Central memory CD4-positive, alpha-beta T cell (primary cell): ENCODE measurements around the gene SFTA2.
"Not testable (repeated sequence)": the region's sequence is repeated elsewhere in the genome, so short reads cannot be mapped to it uniquely, and the experiment has no call there.

Source experiments
- DNase-seq: peaks from one replicate; pipeline ENCODE4 v3.0.0; 2022

SFTA2 gene

DNA sequence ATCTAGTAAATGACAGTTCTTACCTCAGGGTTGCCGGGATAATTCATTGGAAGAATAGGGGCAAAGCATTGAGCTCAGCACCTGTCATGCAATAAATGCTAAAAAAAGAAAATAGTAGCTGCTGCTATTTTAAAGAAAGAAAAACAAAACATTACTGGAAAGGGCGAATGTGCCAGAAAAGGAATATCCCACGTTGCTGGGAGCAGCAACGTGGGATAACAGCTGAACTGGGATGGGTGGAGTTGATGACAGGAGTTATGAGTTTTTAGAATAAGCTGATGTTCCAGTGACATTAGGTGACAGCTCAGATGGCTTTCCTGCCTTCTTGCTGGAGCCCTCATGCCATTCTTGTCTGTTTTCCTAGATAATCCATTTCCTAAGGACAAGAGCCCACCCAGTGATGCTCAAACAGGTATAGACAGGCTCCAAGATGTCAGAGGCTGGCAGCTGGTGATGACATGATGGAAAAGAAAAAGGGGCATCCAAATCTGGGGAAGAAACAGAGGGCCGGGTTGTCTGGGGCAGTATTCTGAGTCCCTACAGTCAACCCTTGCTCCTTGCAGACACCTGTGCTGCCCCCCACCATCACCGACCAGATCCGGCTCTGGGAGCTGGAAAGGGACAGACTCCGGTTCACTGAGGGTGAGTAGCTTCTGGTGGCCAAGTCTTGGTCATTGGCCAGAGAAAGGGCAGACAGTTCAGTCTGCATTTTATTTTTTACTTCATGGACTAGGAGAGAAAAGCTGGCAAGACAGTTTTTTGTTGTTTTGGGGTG lies 19.0 kb downstream of the SFTA2 start:
- no peak for DNase-seq

DNA sequence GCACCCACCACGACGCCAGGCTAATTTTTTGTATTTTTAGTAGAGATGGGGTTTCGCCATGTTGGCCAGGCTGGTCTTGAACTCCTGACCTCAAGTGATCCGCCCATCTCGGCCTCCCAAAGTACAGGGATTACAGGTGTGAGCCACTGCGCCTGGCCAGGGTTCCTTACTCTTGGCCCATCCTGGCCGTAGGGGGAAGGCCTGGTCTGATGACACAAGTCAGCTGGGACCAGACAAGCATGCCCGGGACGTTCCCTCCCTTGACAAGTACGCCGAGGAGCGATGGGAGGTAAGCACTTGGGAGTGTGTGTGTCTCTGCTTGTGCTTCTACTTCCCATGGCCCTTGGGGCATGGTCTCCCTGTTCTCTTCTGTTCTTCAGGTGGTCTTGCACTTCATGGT lies 21.5 kb downstream of the SFTA2 start:
- DNase-seq = not testable (repeated sequence)

DNA sequence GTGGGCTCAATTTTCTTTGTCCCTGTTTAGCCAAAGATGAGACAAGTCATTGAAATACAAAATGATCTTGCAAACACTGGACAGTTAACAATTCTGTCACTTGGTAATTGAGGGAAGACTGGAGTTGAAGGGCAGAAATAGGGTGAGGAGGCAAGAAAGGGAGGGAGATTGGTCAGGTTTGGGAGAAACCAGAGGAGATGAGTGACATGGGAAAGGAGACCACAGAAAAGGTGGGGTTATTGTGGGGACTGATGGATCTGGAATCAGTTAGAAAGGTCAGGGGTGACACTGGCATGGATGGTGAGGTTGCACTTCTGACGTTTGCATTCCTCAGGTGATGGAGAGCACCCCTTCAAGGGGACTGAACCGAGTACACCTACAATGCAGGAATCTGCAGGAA lies 23.3 kb downstream of the SFTA2 start:
- no peak for DNase-seq

DNA sequence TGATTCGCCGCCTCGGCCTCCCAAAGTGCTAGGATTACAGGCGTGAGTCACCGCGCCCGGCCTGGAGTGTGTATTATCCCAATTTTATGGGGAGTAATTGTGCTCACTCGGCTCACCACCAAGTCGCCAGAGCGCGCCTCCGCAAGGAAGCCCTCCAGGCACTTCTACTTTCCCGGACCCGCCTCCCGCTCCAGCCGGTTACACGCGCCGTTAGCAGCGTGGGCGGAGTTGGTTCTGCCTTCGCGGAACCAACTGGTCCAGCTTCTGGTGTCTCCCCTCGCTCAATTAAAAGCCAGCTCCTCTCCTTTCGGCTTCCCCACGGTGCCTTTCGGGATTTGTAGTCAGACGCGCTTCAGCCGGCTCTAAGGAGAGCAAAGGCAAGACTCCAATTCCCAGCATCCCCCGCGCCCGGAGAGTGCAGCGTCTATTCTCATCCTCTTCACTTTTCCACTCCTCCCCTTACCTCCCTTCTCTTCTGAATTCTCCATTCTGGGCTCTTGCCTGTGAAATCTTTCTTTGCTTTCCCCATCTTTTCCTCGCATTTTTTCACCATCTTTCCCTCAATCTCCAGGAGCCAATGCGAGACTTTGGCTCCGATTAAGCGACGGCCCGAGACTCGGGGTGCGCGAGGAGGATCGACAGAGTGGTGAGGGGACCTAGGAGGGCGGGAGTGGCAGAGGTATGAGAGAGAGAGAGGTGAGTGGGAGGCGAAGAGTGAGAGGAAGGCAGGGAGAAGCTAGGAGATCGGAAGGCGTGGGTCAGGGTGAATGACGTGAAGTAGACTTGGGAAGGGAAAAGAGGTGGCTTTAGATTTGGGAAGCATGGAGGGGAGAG lies 24.0 kb downstream of the SFTA2 start, which contains the start of gene GTF2H4:
TSS of gene GTF2H4 (plus strand) at position 450 of the 834 bp plus-strand sequence.
- peak; percentile 91 for DNase-seq

DNA sequence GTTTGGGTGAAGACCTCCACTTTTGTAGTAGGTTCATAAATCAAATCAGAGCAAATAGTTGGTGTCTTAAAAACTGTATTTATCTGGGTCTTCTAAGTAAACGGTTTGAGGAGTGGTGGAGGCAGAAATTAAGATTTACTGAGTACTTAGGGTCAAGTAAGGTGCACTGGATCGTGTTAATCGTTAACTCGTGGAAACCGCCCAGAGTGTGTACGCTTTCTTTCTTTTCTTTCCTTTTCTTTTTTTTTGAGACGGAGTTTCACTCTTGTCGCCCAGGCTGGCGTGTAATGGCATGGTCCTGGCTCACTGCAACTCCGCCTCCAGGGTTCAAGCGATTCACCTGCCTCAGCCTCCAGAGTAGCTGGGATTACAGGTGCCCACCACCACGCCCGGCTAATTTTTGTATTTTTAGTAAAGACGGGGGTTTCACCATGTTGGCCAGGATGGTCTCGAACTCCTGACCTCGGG lies 24.6 kb downstream of the SFTA2 start:
- not testable (repeated sequence) for DNase-seq

DNA sequence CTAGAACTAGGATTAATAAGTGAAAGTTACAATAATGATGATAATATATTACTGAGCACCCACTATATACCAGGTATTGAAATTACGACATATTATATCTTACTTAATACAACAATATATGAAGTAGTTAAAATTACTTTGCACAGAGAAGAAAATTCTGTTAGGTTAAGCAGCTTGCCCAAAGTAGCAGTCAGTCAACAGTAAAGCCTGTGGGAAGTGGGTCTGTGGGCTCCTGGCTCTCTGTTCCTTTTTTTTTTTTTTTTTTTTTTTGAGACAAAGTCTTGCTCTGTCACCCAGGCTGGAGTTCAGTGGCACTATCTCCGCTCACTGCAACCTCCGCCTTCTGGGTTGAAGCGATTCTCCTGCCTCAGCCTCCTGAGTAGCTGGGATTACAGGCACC lies 28.7 kb downstream of the SFTA2 start:
- DNase-seq = no peak

DNA sequence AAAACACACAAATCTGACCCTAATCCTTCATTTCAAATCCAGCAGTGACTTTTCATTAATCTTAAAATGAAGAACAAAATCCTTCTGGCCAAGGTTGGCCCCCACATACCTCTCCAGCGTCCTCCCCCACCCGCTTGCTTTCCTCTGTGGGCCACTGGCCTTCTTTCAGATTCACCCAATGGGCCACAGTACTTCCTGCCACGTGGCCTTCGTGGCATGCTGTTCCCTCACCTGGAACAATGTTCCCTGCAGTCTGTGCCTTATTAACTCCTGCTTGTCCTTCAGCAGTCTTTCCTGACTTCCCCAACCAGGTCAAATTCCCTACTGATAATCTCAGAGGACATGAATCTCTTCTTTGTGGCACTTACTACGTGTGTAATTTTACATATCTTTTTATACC lies 29.3 kb downstream of the SFTA2 start:
- no peak for DNase-seq

DNA sequence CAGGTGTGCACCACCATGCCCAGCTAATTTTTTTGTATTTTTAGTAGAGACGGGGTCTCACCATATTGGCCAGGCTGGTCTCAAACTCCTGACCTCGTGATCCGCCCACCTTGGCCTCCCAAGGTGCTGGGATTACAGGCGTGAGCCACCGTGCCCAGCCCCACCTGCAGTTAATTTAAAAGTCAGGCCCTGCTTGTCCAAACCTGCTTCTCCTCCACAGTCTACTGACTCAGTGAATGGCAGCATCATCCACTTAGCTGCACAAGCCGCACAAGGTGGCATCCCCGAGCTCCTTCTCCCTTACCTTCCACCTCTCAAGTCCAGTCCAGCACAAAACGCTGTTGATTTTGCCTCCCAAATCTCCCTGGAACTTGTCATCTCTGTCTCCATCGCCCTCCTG lies 29.8 kb downstream of the SFTA2 start:
- not testable (repeated sequence) for DNase-seq

DNA sequence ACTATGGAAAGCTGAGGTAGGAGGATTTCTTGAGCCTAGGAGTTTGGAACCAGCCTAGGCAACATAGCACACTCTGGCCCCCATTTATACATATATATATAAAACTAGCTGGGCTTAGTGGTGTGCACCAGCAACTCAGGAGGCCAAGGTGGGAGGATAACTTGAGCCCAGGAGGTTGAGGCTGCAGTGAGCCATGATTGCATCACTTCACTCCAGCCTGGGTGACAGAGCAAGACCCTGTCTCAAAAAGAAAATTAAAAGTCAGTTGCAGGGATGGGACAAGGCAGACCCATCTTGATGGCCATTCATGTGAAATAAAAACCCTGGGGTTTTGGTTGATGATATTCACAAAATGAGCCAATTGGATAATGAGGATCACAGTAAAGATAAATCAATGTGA lies 30.5 kb downstream of the SFTA2 start:
- no peak for DNase-seq

DNA sequence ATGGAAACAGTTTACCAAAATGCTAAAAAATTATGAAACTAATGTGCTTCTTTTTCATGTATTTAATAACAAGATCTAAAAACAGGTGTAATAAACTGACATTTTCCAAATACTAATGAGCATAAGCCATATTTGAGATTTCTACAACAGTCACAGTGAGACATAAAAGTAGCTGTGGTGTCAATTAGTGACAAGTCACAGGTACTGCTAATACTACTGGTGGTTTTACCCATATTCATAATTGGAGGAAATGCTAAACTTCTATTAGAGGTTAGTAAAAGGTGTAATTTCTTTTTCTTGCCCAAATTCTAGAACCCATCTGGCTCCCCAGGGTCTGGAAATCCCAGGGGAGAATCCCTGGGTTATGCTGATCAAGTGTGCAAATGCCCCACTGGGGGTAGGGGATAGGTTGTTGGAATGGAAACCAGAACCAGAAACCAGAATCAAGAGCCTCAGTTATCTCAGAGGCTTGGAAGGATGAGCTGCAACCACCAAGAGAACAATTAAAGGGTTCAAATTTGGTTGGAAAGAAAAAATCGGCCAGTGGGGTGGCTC lies 31.0 kb downstream of the SFTA2 start:
- no peak for DNase-seq

DNA sequence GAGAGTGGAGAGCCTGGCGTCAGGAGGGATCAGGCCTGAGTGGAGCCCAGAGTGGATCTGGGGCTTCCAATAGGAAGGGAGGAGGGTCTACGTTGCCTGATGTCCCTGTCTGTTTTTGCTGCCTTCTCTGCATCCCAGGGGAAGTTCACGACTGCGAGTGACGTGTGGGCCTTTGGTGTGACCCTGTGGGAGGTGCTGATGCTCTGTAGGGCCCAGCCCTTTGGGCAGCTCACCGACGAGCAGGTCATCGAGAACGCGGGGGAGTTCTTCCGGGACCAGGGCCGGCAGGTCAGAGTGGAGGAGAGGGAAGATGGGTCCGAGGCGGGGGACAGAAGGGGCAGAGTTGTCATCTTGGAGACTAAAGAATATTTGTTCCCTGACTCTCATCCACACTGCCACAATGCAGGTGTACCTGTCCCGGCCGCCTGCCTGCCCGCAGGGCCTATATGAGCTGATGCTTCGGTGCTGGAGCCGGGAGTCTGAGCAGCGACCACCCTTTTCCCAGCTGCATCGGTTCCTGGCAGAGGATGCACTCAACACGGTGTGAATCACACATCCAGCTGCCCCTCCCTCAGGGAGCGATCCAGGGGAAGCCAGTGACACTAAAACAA lies 33.1 kb downstream of the SFTA2 start:
- DNase-seq = no peak

DNA sequence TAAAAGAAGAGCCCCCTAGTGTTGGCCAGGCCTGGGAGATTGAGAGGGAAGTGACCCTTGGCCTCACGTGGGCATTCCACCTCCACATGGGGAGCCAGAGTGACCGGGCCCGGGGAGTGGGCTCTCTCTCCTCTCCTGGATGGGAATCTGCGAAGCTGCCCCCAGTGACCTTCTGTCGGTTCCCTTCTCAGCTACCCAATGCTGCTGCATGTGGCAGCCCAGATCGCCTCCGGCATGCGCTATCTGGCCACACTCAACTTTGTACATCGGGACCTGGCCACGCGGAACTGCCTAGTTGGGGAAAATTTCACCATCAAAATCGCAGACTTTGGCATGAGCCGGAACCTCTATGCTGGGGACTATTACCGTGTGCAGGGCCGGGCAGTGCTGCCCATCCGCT lies 34.1 kb downstream of the SFTA2 start:
- DNase-seq = no peak

DNA sequence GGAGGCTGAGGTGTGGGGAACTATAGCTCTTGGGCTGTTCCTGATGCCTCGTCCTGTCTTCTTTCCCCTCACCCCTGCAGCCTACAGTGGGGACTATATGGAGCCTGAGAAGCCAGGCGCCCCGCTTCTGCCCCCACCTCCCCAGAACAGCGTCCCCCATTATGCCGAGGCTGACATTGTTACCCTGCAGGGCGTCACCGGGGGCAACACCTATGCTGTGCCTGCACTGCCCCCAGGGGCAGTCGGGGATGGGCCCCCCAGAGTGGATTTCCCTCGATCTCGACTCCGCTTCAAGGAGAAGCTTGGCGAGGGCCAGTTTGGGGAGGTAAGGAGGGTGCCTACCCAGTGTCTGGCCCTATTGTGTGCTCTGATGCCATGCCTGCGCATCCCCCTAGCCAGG lies 35.4 kb downstream of the SFTA2 start:
- no peak for DNase-seq

DNA sequence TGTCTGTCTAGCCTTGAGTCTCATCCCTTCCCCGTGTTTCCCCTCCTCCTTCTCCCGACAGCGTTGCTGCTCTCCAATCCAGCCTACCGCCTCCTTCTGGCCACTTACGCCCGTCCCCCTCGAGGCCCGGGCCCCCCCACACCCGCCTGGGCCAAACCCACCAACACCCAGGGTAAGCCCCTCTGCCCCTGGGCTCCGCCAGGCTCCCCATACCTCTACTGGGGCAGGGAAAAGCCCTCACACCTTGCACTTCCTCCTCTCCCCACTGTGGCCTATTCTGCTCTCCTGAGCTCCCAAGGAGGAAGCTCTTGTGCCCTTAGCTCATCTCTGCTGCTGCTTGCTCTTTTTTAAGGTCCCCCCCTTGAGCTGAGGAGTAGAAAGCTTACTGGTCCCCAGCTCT lies 36.6 kb downstream of the SFTA2 start:
- DNase-seq = no peak

DNA sequence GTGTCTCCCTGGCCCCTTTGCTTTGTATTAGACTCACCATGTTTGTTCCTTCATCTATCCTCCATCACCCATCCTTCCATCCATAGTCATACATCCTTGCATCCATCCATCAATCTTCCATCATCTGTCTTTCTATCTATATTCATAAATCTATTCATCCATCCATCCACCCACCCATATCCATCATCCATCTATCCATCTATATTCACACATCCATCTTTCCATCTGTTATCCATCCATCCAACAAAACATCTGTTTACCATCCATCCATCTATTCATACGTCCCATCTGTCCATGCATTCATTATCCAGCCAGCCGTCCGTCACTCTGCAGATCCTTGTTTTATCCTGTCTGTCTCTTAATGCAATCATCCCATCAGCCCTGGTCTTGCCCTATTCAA lies 37.0 kb downstream of the SFTA2 start:
- DNase-seq = no peak

DNA sequence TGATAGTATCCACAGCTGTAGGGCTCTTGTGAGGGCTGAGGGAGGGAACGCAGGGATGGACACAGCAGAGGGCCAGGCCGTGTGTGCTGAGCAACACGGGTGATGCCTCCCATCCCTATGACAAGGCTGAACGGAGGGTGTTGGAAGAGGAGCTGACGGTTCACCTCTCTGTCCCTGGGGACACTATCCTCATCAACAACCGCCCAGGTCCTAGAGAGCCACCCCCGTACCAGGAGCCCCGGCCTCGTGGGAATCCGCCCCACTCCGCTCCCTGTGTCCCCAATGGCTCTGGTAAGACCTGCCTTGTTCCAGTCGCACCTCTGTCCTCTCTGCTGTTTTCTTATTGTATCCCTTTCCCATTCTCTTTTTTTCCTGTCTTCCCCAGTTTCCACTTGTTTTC lies 37.6 kb downstream of the SFTA2 start:
- DNase-seq = no peak

DNA sequence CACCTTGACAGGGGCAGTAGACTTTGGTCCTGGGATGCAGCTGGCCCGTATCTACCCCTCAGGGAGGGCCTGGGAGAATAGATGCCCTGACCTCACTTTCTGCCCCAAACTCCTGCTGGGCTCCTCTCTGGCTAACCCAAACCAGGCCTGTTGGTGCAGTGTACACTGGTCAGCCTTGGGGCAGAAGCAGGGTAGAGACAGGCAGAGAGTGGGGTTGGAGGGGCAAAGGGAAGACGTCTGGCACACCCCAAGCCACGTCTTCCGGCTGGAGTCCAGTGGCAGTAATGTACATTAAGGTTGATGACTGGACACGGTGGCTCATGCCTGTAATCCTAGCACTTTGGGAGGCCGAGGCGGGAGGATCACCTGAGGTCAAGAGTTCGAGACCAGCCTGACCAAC lies 38.3 kb downstream of the SFTA2 start:
- DNase-seq = no peak

DNA sequence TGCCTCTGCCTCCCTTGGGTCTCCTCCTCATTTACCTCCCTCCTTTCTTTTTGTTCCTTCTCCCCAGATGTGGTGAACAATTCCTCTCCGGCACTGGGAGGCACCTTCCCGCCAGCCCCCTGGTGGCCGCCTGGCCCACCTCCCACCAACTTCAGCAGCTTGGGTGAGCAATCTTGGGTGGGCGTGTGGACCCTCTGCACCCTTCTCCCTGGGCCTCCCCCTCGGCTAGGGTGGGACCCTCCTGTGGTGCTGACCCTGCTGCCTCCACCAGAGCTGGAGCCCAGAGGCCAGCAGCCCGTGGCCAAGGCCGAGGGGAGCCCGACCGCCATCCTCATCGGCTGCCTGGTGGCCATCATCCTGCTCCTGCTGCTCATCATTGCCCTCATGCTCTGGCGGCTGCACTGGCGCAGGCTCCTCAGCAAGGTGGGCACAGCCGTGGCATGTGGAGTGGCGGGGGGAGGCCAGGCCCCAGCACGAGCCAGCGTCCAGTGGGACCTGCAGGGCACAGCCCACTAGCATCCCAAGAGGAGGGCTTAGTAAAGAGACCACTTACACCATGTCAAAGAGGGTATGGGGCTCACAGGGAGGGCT lies 38.9 kb downstream of the SFTA2 start:
- no peak for DNase-seq

DNA sequence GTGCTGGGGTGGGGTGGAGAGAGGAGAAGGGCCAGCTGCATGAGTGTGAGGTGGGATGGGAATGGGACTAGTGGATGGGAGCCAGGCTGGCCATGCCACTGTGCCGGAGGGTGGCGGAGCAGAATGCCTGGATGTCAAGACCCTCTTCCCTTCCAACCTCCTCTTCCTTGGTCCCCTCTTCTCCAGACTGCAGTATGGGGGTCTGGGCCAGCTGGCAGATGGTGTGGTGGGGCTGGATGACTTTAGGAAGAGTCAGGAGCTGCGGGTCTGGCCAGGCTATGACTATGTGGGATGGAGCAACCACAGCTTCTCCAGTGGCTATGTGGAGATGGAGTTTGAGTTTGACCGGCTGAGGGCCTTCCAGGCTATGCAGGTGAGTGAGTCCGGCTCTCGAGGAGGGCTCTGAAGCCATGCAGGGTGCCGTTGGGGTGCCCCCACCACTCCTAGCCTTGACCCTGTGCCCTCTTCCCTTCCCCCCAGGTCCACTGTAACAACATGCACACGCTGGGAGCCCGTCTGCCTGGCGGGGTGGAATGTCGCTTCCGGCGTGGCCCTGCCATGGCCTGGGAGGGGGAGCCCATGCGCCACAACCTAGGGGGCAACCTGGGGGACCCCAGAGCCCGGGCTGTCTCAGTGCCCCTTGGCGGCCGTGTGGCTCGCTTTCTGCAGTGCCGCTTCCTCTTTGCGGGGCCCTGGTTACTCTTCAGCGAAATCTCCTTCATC lies 40.0 kb downstream of the SFTA2 start:
- DNase-seq = no peak

DNA sequence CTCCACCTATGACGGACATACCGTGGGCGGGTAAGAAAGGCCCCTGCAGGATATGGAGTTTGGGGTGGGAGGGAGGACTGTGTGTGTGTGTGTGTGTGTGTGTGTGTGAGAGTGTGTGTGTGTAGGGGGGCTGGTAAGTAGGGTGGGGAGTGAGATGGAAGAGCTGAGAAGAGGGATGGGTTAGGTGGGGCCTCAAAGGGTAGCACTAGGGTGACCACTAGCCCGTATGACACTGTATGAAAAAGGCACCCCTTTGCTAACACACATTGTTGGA lies 40.6 kb downstream of the SFTA2 start:
- no peak for DNase-seq

DNA sequence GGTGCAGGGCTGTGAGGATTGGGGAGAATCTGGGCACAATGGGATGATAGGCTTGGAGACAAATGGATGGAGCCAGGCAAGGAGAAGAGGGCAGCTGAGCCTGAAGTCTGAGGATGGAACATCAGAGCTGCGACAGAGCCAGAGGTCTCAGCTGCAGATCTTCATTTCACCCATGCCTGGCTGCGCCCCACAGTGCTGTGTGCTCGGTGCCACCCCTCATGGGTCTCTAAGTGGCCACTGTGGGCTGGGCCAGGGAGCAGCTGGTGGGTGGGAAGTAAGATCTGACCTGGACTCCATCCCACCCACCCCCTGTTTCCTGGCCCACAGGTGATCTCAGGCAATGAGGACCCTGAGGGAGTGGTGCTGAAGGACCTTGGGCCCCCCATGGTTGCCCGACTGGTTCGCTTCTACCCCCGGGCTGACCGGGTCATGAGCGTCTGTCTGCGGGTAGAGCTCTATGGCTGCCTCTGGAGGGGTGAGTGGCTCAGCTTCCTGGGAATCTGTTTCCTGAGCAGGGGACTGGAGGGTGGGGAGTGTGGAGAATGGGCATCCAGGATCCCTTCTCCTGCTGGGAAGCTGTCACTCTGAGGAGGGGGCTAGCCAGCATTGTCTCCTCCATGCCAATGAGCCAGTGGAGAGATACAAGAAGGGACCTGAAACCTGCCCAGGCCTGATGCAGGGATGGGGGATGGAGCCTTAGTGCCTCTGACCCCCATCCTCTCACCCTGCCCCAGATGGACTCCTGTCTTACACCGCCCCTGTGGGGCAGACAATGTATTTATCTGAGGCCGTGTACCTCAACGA lies 41.1 kb downstream of the SFTA2 start:
- DNase-seq = no peak
